NB4 (cell line): Measurements from ENCODE around the gene SHCBP1.

Experiments used
- CTCF ChIP-seq: IDR thresholded peaks from one replicate; pipeline ENCODE4 v1.5.1; 2012; ENCODE audit warnings: low read depth, low read length
- MAX ChIP-seq: IDR thresholded peaks from 2 replicates; pipeline ENCODE4 v1.6.1; 2011; ENCODE audit warnings: low read depth, low read length
- MYC ChIP-seq: IDR thresholded peaks from 2 replicates; pipeline ENCODE4 v1.6.1; 2011; ENCODE audit warnings: low read depth, low read length
- POLR2A ChIP-seq: IDR thresholded peaks from 2 replicates; pipeline ENCODE4 v1.6.1; 2011; ENCODE audit warnings: mild to moderate bottlenecking; ENCODE audit not compliant: insufficient read length; ENCODE audit errors: extremely low read depth

GRCh38 chr16:46627746-46628145 is 6.6 kb upstream of the SHCBP1 start:
- TF ChIP-seq CTCF (no peak), POLR2A (no peak), MAX (no peak), MYC (no peak)
